Progenitor cell of endocrine pancreas (in vitro differentiated cells): ENCODE results near the gene NDUFS7. TPM values are rescaled to one million over a fixed set of nuclear protein-coding genes. Genes with fewer than 3 reads are reported as not detected.

Experiments
- DNase-seq: peaks from one replicate; pipeline ENCODE4 v3.0.0; 2021; ENCODE audit warnings: low spot score; ENCODE audit not compliant: unreplicated experiment
- H3K27ac Mint-ChIP-seq: 2 replicates; pipeline ENCODE4 v1.8.0; 2021; ENCODE audit warnings: mild to moderate bottlenecking, moderate library complexity, mixed read lengths
- H3K27me3 Mint-ChIP-seq: 2 replicates; pipeline ENCODE4 v1.8.0; 2021; ENCODE audit warnings: mixed read lengths
- H3K36me3 Mint-ChIP-seq: 2 replicates; pipeline ENCODE4 v1.8.0; 2022; ENCODE audit warnings: mixed read lengths; ENCODE audit not compliant: insufficient read depth
- H3K4me1 Mint-ChIP-seq: 2 replicates; pipeline ENCODE4 v1.8.0; 2021; ENCODE audit warnings: low read depth, mixed read lengths
- H3K4me3 Mint-ChIP-seq: 2 replicates; pipeline ENCODE4 v1.8.0; 2021; ENCODE audit warnings: low read depth, mild to moderate bottlenecking, moderate library complexity, mixed read lengths
- H3K9me3 Mint-ChIP-seq: 2 replicates; pipeline ENCODE4 v1.8.0; 2021; ENCODE audit warnings: low read depth, mixed read lengths
- CTCF ChIP-seq: fragments of 200-600 bp; sonication (generic); IDR thresholded peaks from one replicate; pipeline ENCODE4 v1.5.0; 2021; ENCODE audit warnings: antibody characterized with exemption, mild to moderate bottlenecking; ENCODE audit not compliant: unreplicated experiment
- total RNA-seq: library from RNA; stranded (reverse); gene quantifications from 2 replicates; pipeline ENCODE4 v1.2.1, GENCODE V29; 2021

NDUFS7 gene
- total RNA-seq, 1 donor from 2014 or later, result 62.4 TPM

- H3K27ac Mint-ChIP-seq, result no peak overlapping the region
- no peaks in the 10 kb centered on the region for H3K4me1 Mint-ChIP-seq
- no peaks in the 10 kb centered on the region for H3K27me3 Mint-ChIP-seq
- TF ChIP-seq CTCF, result no peak
- DNase-seq, result no peak
- H3K9me3 Mint-ChIP-seq, result no peaks in the 10 kb centered on the region
- H3K36me3 Mint-ChIP-seq, result peaks cover 13% of the 10 kb centered on the region
- H3K4me3 Mint-ChIP-seq, result no peak overlapping the region
Observed at GRCh38 chr19:1390890-1391423, 7.2 kb downstream of the NDUFS7 start.

- Mint-ChIP-seq H3K4me1 (no peaks in the 10 kb centered on the region), H3K9me3 (no peaks in the 10 kb centered on the region)
Observed at GRCh38 chr19:1392407-1392806, 8.7 kb downstream of the NDUFS7 start.

GRCh38 chr19:1392939-1393530 lies 9.3 kb downstream of the NDUFS7 start:
- Mint-ChIP-seq H3K4me1 (no peaks in the 10 kb centered on the region), H3K4me3 (no peak overlapping the region), H3K36me3 (peaks cover 13% of the 10 kb centered on the region), H3K27ac (no peak overlapping the region), H3K9me3 (no peaks in the 10 kb centered on the region), H3K27me3 (no peaks in the 10 kb centered on the region)
- DNase-seq, result no peak
- TF ChIP-seq CTCF, result no peak

More at GRCh38 chr19:1392407-1392806, 8.7 kb downstream of the NDUFS7 start:
- Mint-ChIP-seq H3K36me3 (peaks cover 13% of the 10 kb centered on the region), H3K27me3 (no peaks in the 10 kb centered on the region), H3K27ac (no peak overlapping the region), H3K4me3 (no peak overlapping the region)
- no peak for DNase-seq
- no peak for TF ChIP-seq CTCF

DNA sequence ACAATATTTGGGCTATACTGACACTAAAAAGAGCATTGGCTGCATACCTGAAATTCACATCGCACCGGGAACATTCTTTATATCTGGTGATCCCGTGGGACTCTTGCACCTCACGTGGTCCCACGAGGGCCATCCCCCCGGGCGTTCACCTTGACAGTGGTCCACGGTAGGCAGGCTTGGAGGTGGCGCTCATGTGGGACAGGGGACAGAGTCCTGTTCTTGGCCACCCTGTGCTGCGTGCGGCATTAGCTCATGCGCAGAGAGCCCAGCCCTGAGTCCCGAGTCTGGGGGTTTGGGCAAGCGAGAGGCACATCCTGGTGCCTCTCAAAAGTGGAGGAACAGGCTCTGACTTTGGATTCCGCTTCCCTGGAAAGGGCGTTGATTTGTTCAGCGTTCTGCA lies 10.1 kb downstream of the NDUFS7 start:
- TF ChIP-seq CTCF, result no peak
- H3K36me3 Mint-ChIP-seq, result peaks cover 13% of the 10 kb centered on the region
- no peak overlapping the region for H3K27ac Mint-ChIP-seq
- no peak overlapping the region for H3K4me3 Mint-ChIP-seq
- DNase-seq, result no peak
- no peaks in the 10 kb centered on the region for H3K27me3 Mint-ChIP-seq
- no peaks in the 10 kb centered on the region for H3K9me3 Mint-ChIP-seq
- no peaks in the 10 kb centered on the region for H3K4me1 Mint-ChIP-seq

DNA sequence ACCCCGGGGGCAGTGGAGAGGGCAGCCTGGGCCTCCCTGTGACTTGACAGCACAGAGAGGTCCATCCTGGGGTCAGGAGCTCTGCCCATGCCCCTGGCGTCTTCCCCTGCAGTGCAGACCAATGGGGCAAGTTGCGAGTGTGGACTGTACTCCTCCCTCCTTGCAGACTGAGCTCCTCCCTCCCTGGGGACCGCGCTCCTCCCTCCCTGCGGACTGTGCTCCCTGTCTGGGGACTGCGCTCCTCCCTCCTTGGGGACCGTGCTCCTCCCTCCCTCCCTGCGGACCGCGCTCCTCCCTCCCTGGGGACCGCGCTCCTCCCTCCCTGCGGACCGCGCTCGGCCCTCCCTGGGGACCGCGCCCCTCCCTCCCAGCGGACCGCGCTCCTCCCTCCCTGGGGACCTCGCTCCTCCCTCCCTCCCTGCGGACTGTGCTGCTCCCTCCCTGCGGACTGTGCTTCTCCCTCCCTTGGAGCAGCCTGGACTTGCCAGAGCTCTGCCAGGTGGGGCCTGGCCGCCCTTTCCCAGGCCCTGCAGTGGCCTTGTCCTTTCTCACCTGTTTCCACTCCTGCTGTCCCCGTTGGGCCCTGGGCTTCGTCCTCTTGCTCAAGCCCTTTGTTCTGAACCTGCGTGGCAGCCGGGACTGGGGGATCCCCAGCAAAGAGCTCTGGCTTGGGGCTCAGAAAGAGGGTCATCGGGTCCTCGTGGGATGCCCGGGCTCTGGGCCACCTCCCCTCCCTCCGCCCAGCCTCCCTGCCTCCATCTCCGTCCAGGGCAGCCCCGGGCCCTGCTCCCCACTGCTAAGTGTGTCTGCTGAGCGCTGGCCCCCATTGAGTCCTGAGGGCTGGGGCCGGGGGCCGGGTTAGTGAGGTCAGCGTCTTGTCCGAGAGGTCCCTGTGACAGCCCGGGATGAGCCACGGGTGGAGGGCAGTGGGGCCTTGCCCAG lies 10.8 kb downstream of the NDUFS7 start:
- Mint-ChIP-seq H3K9me3 (no peaks in the 10 kb centered on the region), H3K27ac (no peak overlapping the region), H3K4me1 (no peaks in the 10 kb centered on the region), H3K4me3 (no peak overlapping the region), H3K36me3 (peaks cover 8% of the 10 kb centered on the region), H3K27me3 (no peaks in the 10 kb centered on the region)
- TF ChIP-seq CTCF, result no peak
- no peak for DNase-seq
